ENCODE measurements around the gene OR51S1.

- TF ChIP-seq POLR2A (IDR thresholded peaks at IDR 0.05; ENCODE audit: low read length) (no peak), GATA1 (IDR thresholded peaks at IDR 0.05; ENCODE audit: low read depth, low read length) (no peak)
Measured at GRCh38 chr11:4808476-4808875, 40.5 kb downstream of the OR51S1 start.
